ENCODE measurements around the gene AGAP9.
"Not testable (repeated sequence)": the region's sequence is repeated elsewhere in the genome, so short reads cannot be mapped to it uniquely, and the experiment has no call there.

- TF ChIP-seq CTCF, POLR2A (IDR thresholded peaks at IDR 0.05): not testable (repeated sequence)
Observed at GRCh38 chr10:47467458-47467857, 56.0 kb downstream of the AGAP9 start.
